Heart left ventricle (tissue), 16 donors: ENCODE results near the gene STRAP. TPM values are rescaled to one million over a fixed set of nuclear protein-coding genes. Genes with fewer than 3 reads are reported as not detected.
A peak's percentile ranks its signal among the peaks of the same experiment; 100 is the strongest.

Experiments
- ATAC-seq, 4 donors: fragments of 200-7000 bp; cut with Tn5 transposase; one replicate each; pipeline ENCODE4 v1.9.1; 2020 to 2022; ENCODE audit warnings: moderate library complexity in 4 of 4, mild to moderate bottlenecking in 3 of 4, moderate number of reproducible peaks in 1 of 4
- DNase-seq, 5 donors: peaks; one replicate each; pipeline ENCODE4 v3.0.0-alpha.2; 2020
- H3K27ac ChIP-seq, 12 donors: fragments of 200-600 bp; sonication (generic) in 4 of 12; one replicate each; pipeline versions ENCODE4 v1.5.0 to v1.8.0; 2016 to 2022; ENCODE audit warnings: mild to moderate bottlenecking in 2 of 12
- H3K27me3 ChIP-seq, 9 donors: fragments of 200-600 bp; sonication (generic) in 2 of 9; one replicate each; pipeline versions ENCODE4 v1.5.1 to v1.8.0; 2016 to 2022; ENCODE audit warnings: mild to moderate bottlenecking in 3 of 9
- H3K36me3 ChIP-seq, 9 donors: fragments of 200-600 bp; sonication (generic) in 2 of 9; one replicate each; pipeline versions ENCODE4 v1.5.0 to v1.8.0; 2018 to 2022; ENCODE audit warnings: mild to moderate bottlenecking in 2 of 9
- H3K4me1 ChIP-seq, 12 donors: fragments of 200-600 bp; sonication (generic) in 4 of 12; one replicate each; pipeline versions ENCODE4 v1.5.0 to v1.8.0; 2016 to 2022; ENCODE audit warnings: mild to moderate bottlenecking in 3 of 12
- H3K4me3 ChIP-seq, 12 donors: fragments of 200-600 bp; sonication (generic) in 4 of 12; one replicate each; pipeline versions ENCODE4 v1.5.0 to v1.8.0; 2017 to 2022; ENCODE audit warnings: mild to moderate bottlenecking in 9 of 12, moderate library complexity in 4 of 12
- H3K9me3 ChIP-seq, 12 donors: fragments of 200-600 bp; sonication (generic) in 4 of 12; one replicate each; pipeline versions ENCODE4 v1.5.0 to v1.8.0; 2016 to 2022; ENCODE audit warnings: mild to moderate bottlenecking in 1 of 12
- POLR2A ChIP-seq, 2 donors: fragments of 450-650 bp; IDR thresholded peaks; one replicate each; pipeline ENCODE4 v1.6.1; 2017; ENCODE audit warnings: antibody characterized with exemption in 2 of 2, mild to moderate bottlenecking in 2 of 2, moderate library complexity in 2 of 2
- WGBS, 4 donors: extraction: QIAGEN DNeasy Blood & Tissue Kit in 2 of 4; methylation state at CpG; one replicate each; pipeline versions ENCODE4 v1.1.5 to v1.1.7; 2013 to 2018; 5-methylcytosine and 5-hydroxymethylcytosine counted together
- intact Hi-C, 10 donors: fragments of 100-400 bp; cut with DNase I; formaldehyde crosslinking; loops; one replicate each; pipeline versions ENCODE4 v1.11.1 to v1.14.2; 2022
- polyA plus RNA-seq, 2 donors: library from polyadenylated mRNA; stranded (reverse); fragments of 200-250 nt; gene quantifications; one replicate each; pipeline ENCODE4 v1.2.3, GENCODE V29; 2013
- total RNA-seq, 9 donors: library from RNA; depleted of rRNA in 2 of 9; stranded (reverse); fragments of >200 nt in 2 of 9; fragmentation: NEBNext Ultra II Directional in 3 of 9; extraction: Animal tissue kit (Norgen Biotek cat#: 25700) in 3 of 9; gene quantifications; one replicate each; pipeline versions ENCODE4 v1.1.0 to v1.2.4, GENCODE V29; 2016 to 2023
- TF ChIP-seq, protein P1 (sequence below), 12 donors: fragments of 200-600 bp; sonication (generic) in 4 of 12; IDR thresholded peaks; one replicate each; pipeline versions ENCODE4 v1.5.0 to v1.8.0; 2018 to 2022; ENCODE audit warnings: antibody characterized with exemption in 12 of 12, mild to moderate bottlenecking in 5 of 12
- donor health status: ischemic (EF 13 %, LVEDD 7.1; RV severe dilation, severe dysfunction).
- donor health status: healthy with polysubstance abuse.
- donor health status: DM: no; HTN: yes; CAD: no.
- donor health status: DM: no; HTN: no; CAD: no.
- donor health status: ischemic (EF 25% LVEDD 6.9; RV normal size, moderate dysfunction).
- donor health status: ischemic (EF 25% LVEDD 5.7; RV mildly dilated, moderate dysfunction).
- donor health status: healthy.
- donor health status: DM: yes; HTN: yes; CAD: no.
- donor health status: ischemic (EF 35%, LVEDD 5.7; RV mildly dilated, moderate dysfunction).
- donor health status: nonischemic (EF 11% LVEDD 7.7; RV severe dilation, severe dysfunction).
- donor health status: DM: yes; HTN: yes; CAD: no.
- donor health status: PGD.
- donor health status: ischemic (EF 29% LVEDD 5.4; RV normal size, mild dysfunction).
- donor health status: nonischemic (EF 23%, LVEDD 6.1; RV moderate dilation, normal function).

STRAP gene
- total and polyA plus RNA-seq, 11 donors = 61.6 to 237 (median 118) TPM

- H3K4me3 ChIP-seq = peak overlapping the region in 1 of 12 donors; percentile 2
- H3K4me1 ChIP-seq = peaks cover 0 to 60% (median 39%) of the 10 kb centered on the region in 12 donors
- DNase-seq (no peak), ATAC-seq (no peak)
- no peaks in the 10 kb centered on the region for H3K27me3 ChIP-seq
- H3K27ac ChIP-seq = peak overlapping the region in 2 of 12 donors; percentile 9 to 34
- H3K36me3 ChIP-seq = peaks cover 0 to 45% (median 28%) of the 10 kb centered on the region in 9 donors
- no peak for TF ChIP-seq POLR2A (IDR thresholded peaks at IDR 0.05)
- TF ChIP-seq, protein P1, sequence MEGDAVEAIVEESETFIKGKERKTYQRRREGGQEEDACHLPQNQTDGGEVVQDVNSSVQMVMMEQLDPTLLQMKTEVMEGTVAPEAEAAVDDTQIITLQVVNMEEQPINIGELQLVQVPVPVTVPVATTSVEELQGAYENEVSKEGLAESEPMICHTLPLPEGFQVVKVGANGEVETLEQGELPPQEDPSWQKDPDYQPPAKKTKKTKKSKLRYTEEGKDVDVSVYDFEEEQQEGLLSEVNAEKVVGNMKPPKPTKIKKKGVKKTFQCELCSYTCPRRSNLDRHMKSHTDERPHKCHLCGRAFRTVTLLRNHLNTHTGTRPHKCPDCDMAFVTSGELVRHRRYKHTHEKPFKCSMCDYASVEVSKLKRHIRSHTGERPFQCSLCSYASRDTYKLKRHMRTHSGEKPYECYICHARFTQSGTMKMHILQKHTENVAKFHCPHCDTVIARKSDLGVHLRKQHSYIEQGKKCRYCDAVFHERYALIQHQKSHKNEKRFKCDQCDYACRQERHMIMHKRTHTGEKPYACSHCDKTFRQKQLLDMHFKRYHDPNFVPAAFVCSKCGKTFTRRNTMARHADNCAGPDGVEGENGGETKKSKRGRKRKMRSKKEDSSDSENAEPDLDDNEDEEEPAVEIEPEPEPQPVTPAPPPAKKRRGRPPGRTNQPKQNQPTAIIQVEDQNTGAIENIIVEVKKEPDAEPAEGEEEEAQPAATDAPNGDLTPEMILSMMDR (IDR thresholded peaks at IDR 0.05) = no peak
- 71 to 76% (median 73%) methylated on average over 7 of the region's 7 CpGs for WGBS, 4 donors
- H3K9me3 ChIP-seq = no peaks in the 10 kb centered on the region
- intact Hi-C loops = loop anchor here in 1 of 10 donors (10.0 kb wide), 1 partner anchor 1112 kb away; a partner anchor contains a TSS
These were observed 4.3 kb downstream of the STRAP start for GRCh38 chr12:15886372-15887042.

GRCh38 chr12:15887043-15887817 lies 5.0 kb downstream of the STRAP start:
- H3K27me3 ChIP-seq = no peaks in the 10 kb centered on the region
- peaks cover 0 to 60% (median 39%) of the 10 kb centered on the region in 12 donors for H3K4me1 ChIP-seq
- TF ChIP-seq, protein P1 (IDR thresholded peaks at IDR 0.05) = no peak
- no peak for TF ChIP-seq POLR2A (IDR thresholded peaks at IDR 0.05)
- peak overlapping the region in 6 of 12 donors; percentile 9 to 51 (median 35) for H3K27ac ChIP-seq
- DNase-seq = no peak
- peaks cover 0 to 52% (median 34%) of the 10 kb centered on the region in 9 donors for H3K36me3 ChIP-seq
- 59 to 65% (median 64%) methylated on average over 5 of the region's 5 CpGs for WGBS, 4 donors
- no peaks in the 10 kb centered on the region for H3K9me3 ChIP-seq
- H3K4me3 ChIP-seq = peak overlapping the region in 1 of 12 donors; percentile 2
- ATAC-seq = peak in 3 of 4 donors; percentile 16 to 62 (median 38)
- intact Hi-C loops = loop anchor here in 1 of 10 donors (10.0 kb wide), 1 partner anchor 1112 kb away; a partner anchor contains a TSS

DNA sequence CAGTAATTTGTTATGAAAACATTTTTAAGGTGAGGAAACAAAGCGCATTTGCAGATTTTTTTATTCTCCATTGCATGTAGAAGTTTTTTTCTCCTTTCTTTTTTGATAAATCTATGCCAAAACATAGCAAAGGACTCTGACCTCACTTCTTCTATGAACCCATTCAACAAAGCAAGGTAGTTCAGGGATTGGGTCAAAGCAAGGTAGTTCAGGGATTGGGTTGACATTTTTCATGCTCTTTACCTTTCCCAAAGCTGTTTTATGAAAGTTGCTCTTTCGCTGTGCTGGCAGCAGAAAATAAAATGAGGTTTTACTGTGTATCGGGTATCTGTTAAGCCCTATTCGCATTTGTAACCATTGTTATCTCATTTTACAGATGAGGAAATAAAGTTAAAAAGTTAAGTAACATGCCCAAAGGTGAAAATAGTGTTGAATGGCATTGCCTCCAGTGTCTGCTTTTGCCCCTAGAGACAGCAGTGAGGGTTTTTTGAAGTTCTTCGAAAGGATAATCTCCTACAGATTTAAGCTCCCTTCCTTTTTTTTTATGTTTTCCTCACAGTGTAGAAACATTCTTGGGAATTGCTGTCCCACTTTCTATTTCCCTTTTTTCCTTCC lies 10.6 kb downstream of the STRAP start:
- WGBS, 4 donors = 90 to 96% (median 92%) methylated on average over 5 of the region's 5 CpGs
- Histone ChIP-seq H3K4me3 (no peak overlapping the region), H3K36me3 (peaks cover 0 to 84% (median 54%) of the 10 kb centered on the region in 9 donors), H3K27me3 (no peaks in the 10 kb centered on the region), H3K9me3 (no peaks in the 10 kb centered on the region), H3K4me1 (peaks cover 0 to 13% (median 4%) of the 10 kb centered on the region in 12 donors), H3K27ac (no peak overlapping the region)
- intact Hi-C loops = no loop called here
- no peak for ATAC-seq
- DNase-seq = no peak
- TF ChIP-seq, protein P1 (IDR thresholded peaks at IDR 0.05) = no peak

GRCh38 chr12:15893260-15893659 lies 11.1 kb downstream of the STRAP start:
- ATAC-seq (no peak), DNase-seq (no peak)
- Histone ChIP-seq H3K27ac (no peak overlapping the region), H3K36me3 (peaks cover 0 to 90% (median 57%) of the 10 kb centered on the region in 9 donors), H3K9me3 (no peaks in the 10 kb centered on the region), H3K4me1 (peaks cover 0 to 10% (median 1%) of the 10 kb centered on the region in 12 donors), H3K4me3 (no peak overlapping the region), H3K27me3 (no peaks in the 10 kb centered on the region)
- TF ChIP-seq, protein P1 (IDR thresholded peaks at IDR 0.05) = no peak
- TF ChIP-seq POLR2A (IDR thresholded peaks at IDR 0.05) = no peak
- intact Hi-C loops = no loop called here
- WGBS, 4 donors = 80 to 86% (median 83%) methylated on average over 3 of the region's 3 CpGs
